Sigmoid colon (tissue), 7 donors: ENCODE results near the gene ARHGEF1. TPM values are rescaled to one million over a fixed set of nuclear protein-coding genes. Genes with fewer than 3 reads are reported as not detected.

Experiments used
- DNase-seq: peaks from one replicate; pipeline ENCODE4 v3.0.0-alpha.2; 2019
- H3K27ac ChIP-seq, 4 donors: fragments of 200-600 bp; sonication (generic); one replicate each; pipeline ENCODE4 v1.5.1; 2016 to 2019; ENCODE audit warnings: mild to moderate bottlenecking in 1 of 4
- H3K27me3 ChIP-seq, 3 donors: fragments of 200-600 bp; sonication (generic); one replicate each; pipeline ENCODE4 v1.5.1; 2019; ENCODE audit warnings: mild to moderate bottlenecking in 1 of 3
- H3K36me3 ChIP-seq, 4 donors: fragments of 200-600 bp; sonication (generic); one replicate each; pipeline ENCODE4 v1.5.1; 2016 to 2019
- H3K4me1 ChIP-seq, 4 donors: fragments of 200-600 bp; sonication (generic); one replicate each; pipeline ENCODE4 v1.5.1; 2017 to 2019
- H3K4me3 ChIP-seq, 4 donors: fragments of 200-600 bp; sonication (generic); one replicate each; pipeline ENCODE4 v1.5.1; 2017 to 2019; ENCODE audit warnings: mild to moderate bottlenecking in 2 of 4, moderate library complexity in 1 of 4
- H3K9me3 ChIP-seq, 4 donors: fragments of 200-600 bp in 3 of 4; sonication (generic) in 3 of 4; one replicate each; pipeline versions ENCODE4 v1.5.1 to v1.6.1; 2013 to 2019
- EP300 ChIP-seq, 4 donors: sonication (generic); formaldehyde crosslinking; IDR thresholded peaks; one replicate each; pipeline ENCODE4 v1.6.1; 2017; ENCODE audit warnings: antibody characterized with exemption in 4 of 4
- POLR2A ChIP-seq, 2 donors: fragments of 450-650 bp; IDR thresholded peaks; one replicate each; pipeline ENCODE4 v1.6.1; 2016; ENCODE audit warnings: antibody characterized with exemption in 2 of 2, mild to moderate bottlenecking in 2 of 2, moderate library complexity in 2 of 2
- POLR2AphosphoS5 ChIP-seq, 4 donors: sonication (generic); formaldehyde crosslinking; IDR thresholded peaks; one replicate each; pipeline ENCODE4 v1.6.1; 2017; ENCODE audit warnings: antibody characterized with exemption in 4 of 4
- WGBS, 2 donors: extraction: QIAGEN DNeasy Blood & Tissue Kit; methylation state at CpG; one replicate each; pipeline ENCODE4 v1.1.7; 2013; 5-methylcytosine and 5-hydroxymethylcytosine counted together
- intact Hi-C: fragments of 100-400 bp; cut with DNase I; formaldehyde crosslinking; loops from one replicate; pipeline ENCODE4 v1.15.1; 2023
- polyA plus RNA-seq, 3 donors: library from polyadenylated mRNA; stranded (reverse); fragments of 200-250 nt; gene quantifications; one replicate each; pipeline ENCODE4 v1.2.3, GENCODE V29; 2013
- total RNA-seq, 4 donors: library from RNA; depleted of rRNA; stranded (reverse); fragments of >200 nt; gene quantifications; one replicate each; pipeline ENCODE4 v1.1.0, GENCODE V29; 2016
- TF ChIP-seq, protein P1 (sequence below), 4 experiments: fragments of 450-650 bp in 3 of 4; fragments of 200-600 bp in 1 of 4; IDR thresholded peaks; one replicate each; pipeline ENCODE4 v1.5.1; 2016 to 2019; ENCODE audit warnings: antibody characterized with exemption in 4 of 4, mild to moderate bottlenecking in 3 of 4, moderate library complexity in 2 of 4
- donor health status: healthy with polysubstance abuse.
- donor health status: Bipolar disorder and iron deficiency.
- donor health status: healthy.

The ARHGEF1 gene
- total and polyA plus RNA-seq, 7 donors = 30.5 to 151 (median 36.7) TPM

DNA sequence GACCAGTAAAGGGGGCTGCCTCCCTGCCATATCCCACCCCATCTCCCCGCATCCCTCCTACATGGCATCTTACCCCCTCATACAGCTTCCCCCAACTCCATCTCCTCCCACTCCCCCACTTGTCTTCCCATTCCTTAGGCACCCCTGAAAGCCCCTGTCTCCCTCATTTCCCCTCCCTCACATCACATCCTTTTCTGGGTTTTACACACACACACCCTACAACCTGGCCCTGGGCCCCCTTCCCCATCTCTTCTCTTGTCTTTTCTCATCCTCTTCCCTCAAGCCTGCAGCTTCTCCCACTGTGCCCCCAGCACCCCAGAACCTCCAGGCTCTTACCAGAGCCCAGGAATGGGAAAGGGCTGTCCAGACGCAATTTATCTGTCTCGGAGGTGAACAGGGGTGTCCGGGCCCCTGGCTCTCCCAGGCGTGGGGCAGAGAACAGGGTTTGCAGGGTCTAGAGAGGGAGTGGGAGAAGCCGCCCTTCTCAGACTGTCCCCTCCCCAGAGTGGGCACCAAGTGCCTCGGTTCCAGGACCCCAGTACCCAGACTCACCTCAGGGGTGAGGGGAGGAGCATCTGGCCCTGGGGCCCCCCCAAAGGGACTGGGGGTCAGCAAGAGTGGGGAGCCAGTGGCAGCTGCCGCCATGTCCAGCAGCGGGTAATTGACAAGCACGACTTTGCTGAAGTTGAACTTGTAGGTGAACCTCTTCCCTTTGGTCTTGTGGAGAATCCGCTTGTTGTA, 25.9 kb downstream of the ARHGEF1 start:
- peaks cover 0 to 10% (median 2%) of the 10 kb centered on the region in 4 donors for H3K4me1 ChIP-seq
- intact Hi-C loops = no loop called here
- peaks cover 5 to 36% (median 19%) of the 10 kb centered on the region in 4 donors for H3K36me3 ChIP-seq
- WGBS, 2 donors = 84 to 90% methylated on average over 11 of the region's 11 CpGs
- H3K27me3 ChIP-seq = peaks cover 20 to 31% (median 24%) of the 10 kb centered on the region in 3 donors
- DNase-seq = no peak
- H3K27ac ChIP-seq = no peak overlapping the region
- H3K4me3 ChIP-seq = no peak overlapping the region
- TF ChIP-seq POLR2A (IDR thresholded peaks at IDR 0.05) = no peak
- TF ChIP-seq POLR2AphosphoS5 (IDR thresholded peaks at IDR 0.05) = no peak
- no peak for TF ChIP-seq EP300 (IDR thresholded peaks at IDR 0.05)
- TF ChIP-seq, protein P1, sequence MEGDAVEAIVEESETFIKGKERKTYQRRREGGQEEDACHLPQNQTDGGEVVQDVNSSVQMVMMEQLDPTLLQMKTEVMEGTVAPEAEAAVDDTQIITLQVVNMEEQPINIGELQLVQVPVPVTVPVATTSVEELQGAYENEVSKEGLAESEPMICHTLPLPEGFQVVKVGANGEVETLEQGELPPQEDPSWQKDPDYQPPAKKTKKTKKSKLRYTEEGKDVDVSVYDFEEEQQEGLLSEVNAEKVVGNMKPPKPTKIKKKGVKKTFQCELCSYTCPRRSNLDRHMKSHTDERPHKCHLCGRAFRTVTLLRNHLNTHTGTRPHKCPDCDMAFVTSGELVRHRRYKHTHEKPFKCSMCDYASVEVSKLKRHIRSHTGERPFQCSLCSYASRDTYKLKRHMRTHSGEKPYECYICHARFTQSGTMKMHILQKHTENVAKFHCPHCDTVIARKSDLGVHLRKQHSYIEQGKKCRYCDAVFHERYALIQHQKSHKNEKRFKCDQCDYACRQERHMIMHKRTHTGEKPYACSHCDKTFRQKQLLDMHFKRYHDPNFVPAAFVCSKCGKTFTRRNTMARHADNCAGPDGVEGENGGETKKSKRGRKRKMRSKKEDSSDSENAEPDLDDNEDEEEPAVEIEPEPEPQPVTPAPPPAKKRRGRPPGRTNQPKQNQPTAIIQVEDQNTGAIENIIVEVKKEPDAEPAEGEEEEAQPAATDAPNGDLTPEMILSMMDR (IDR thresholded peaks at IDR 0.05) = no peak
- no peaks in the 10 kb centered on the region for H3K9me3 ChIP-seq

DNA sequence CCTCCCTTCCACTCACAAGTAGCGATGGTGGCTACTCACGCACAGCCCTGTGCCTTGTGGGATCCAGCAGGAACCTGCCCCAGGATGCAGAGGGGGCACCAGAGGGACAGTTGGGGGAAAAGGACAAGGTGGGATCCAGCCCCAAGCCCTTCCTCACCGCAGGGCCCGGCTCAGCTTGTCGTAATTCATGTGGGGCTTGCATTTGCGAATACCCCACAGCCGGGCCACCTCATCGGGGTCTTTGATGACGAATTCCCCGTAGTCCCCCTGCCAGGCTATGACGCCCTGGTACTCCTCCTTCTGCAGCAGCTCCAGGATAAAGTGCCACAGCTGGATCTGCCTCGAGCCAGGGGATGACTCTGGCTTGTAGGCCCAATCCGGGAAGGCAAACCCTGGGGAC, 26.7 kb downstream of the ARHGEF1 start:
- H3K4me3 ChIP-seq = no peak overlapping the region
- TF ChIP-seq, protein P1 (IDR thresholded peaks at IDR 0.05) = no peak
- TF ChIP-seq POLR2A (IDR thresholded peaks at IDR 0.05) (no peak), EP300 (IDR thresholded peaks at IDR 0.05) (no peak), POLR2AphosphoS5 (IDR thresholded peaks at IDR 0.05) (no peak)
- intact Hi-C loops = no loop called here
- no peak overlapping the region for H3K27ac ChIP-seq
- DNase-seq = no peak
- H3K4me1 ChIP-seq = peaks cover 0 to 10% (median 2%) of the 10 kb centered on the region in 4 donors
- 74 to 79% methylated on average over 13 of the region's 13 CpGs for WGBS, 2 donors
- H3K9me3 ChIP-seq = no peaks in the 10 kb centered on the region
- peaks cover 24 to 37% (median 29%) of the 10 kb centered on the region in 3 donors for H3K27me3 ChIP-seq
- peaks cover 0 to 28% (median 12%) of the 10 kb centered on the region in 4 donors for H3K36me3 ChIP-seq

DNA sequence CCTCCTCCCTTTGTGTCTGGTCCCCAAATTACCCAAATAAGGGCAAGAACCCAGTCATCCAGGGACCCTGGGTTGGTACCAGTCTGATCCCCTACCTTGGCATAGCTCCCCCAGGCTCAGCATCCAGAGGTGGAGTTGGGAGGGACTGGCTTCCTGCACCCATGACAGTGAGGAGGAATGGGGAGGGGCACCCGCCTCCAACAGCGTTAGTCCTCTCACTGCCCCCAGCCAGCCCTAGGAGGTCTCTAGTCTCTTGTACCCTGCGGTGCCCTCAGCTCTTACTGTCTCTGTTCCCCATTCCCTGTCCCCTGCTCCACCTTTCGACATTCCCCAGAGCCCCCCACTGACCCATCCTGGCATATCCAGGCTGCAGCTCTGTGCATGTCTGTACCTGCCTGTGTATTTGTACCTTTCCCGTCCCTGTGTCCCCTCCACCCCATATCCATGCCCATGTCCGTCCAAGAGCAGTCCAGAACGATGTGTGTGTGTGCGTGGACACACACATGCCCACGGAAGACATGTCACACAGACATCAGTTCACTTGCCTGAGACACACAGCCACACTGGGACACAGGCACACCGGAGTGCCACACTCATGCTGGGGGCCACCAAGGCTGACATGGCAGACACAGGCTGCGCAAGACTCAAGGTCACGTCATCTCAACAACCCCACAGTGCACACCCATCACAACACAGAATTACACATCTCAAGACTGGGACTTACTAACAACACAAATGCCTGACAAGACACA, 27.4 kb downstream of the ARHGEF1 start:
- H3K36me3 ChIP-seq = peaks cover 0 to 21% (median 6%) of the 10 kb centered on the region in 4 donors
- peaks cover 26 to 44% (median 34%) of the 10 kb centered on the region in 3 donors for H3K27me3 ChIP-seq
- peaks cover 0 to 13% (median 6%) of the 10 kb centered on the region in 4 donors for H3K4me1 ChIP-seq
- H3K27ac ChIP-seq = no peak overlapping the region
- no peak for DNase-seq
- H3K9me3 ChIP-seq = no peaks in the 10 kb centered on the region
- H3K4me3 ChIP-seq = no peak overlapping the region
- TF ChIP-seq, protein P1 (IDR thresholded peaks at IDR 0.05) = no peak
- TF ChIP-seq POLR2A (IDR thresholded peaks at IDR 0.05) = no peak
- TF ChIP-seq EP300 (IDR thresholded peaks at IDR 0.05) = no peak
- peak in 2 of 4 donors; percentile 9 to 11 for TF ChIP-seq POLR2AphosphoS5 (IDR thresholded peaks at IDR 0.05)
- WGBS, 2 donors = 62 to 74% methylated on average over 12 of the region's 12 CpGs
- intact Hi-C loops = no loop called here

DNA sequence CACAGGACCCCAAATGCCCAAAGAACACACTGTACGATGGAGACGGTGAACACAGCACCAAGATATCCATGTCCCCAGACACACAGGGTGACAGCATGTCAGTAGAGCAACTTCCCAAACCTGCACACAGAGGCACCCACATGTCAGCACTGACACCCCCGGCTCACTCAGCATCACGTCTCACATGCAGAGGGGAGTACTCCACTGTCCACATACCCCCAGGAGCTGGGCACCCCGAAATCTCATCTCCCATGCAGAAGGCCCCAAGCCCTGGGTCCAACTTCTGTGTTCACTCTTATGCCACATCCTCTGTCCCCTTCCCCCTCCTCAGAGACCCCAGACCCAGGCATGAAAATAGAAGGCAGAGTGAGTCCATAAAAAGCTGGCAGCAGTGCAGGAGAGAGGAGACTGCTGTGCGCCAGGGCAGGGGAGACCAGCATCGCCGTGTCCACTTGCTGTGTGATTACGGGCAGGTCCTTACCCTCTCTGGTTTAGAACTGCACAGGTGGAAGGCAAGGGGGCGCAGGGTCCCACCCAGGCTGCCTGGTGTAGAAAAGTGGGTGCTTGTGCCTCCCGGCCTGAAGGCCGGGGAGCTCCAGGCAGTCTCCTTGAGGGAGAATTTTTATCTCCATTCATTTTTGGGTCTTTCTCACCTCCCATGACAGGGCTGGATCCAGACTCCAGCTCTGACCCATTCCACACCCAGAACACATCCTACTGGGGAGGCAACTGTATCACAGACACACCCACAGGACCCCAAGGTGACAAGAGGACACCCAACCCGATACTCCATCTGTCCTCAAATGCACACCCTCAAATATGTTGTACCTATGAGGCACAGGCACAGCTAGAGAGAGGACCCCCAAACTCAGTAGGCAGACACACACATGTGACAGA, 28.3 kb downstream of the ARHGEF1 start:
- no peak for DNase-seq
- H3K4me3 ChIP-seq = no peak overlapping the region
- peaks cover 26 to 52% (median 42%) of the 10 kb centered on the region in 3 donors for H3K27me3 ChIP-seq
- H3K4me1 ChIP-seq = peaks cover 0 to 13% (median 7%) of the 10 kb centered on the region in 4 donors
- TF ChIP-seq POLR2AphosphoS5 (IDR thresholded peaks at IDR 0.05) (no peak), EP300 (IDR thresholded peaks at IDR 0.05) (no peak), POLR2A (IDR thresholded peaks at IDR 0.05) (no peak)
- TF ChIP-seq, protein P1 (IDR thresholded peaks at IDR 0.05) = no peak
- H3K27ac ChIP-seq = no peak overlapping the region
- intact Hi-C loops = no loop called here
- WGBS, 2 donors = 44 to 70% methylated on average over 13 of the region's 13 CpGs
- no peaks in the 10 kb centered on the region for H3K9me3 ChIP-seq
- H3K36me3 ChIP-seq = peaks cover 0 to 13% (median 2%) of the 10 kb centered on the region in 4 donors
